ENCODE results near the gene L3HYPDH.
"Not testable (repeated sequence)": the region's sequence is repeated elsewhere in the genome, so short reads cannot be mapped to it uniquely, and the experiment has no call there.

L3HYPDH gene

DNA sequence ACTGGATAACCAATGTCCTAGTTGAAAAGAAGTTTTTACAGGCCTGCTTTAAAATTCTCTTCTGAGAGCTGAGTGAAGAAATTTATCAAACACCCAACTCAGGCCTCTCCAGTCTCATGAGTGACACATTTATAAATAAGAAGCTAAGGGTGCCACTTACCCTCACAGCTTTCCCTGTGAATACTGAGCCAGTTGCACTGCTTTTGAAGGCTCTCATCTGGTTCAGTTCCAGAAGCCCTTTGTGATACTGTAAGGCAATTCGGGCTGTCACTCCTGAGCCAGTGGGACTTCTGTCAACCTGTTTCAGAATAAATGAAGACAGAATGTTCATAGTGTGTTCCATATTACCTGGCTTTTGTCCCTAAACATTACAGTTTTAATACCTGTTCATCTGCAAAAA lies 8.5 kb downstream of the L3HYPDH start:
- DNase-seq: no peak

DNA sequence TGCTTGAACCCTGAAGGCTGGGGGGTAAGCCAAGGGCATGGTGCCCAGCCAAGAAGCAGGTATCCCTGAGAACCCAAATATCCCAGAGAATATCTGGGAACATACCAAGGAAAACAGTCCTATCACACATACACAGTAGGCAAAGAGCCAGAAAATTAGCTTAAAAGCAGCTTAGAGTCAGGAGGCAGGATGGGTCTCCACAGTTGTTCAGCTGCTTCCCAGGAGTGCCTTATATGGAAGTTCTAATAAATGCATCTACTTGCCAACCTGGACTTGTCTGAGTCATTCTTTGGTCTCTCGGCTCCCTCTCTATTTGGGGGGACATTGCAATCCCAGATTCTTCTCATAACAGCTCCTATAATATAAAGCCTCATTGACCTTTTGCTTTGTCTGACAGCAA lies 10.0 kb downstream of the L3HYPDH start:
- no peak for DNase-seq

DNA sequence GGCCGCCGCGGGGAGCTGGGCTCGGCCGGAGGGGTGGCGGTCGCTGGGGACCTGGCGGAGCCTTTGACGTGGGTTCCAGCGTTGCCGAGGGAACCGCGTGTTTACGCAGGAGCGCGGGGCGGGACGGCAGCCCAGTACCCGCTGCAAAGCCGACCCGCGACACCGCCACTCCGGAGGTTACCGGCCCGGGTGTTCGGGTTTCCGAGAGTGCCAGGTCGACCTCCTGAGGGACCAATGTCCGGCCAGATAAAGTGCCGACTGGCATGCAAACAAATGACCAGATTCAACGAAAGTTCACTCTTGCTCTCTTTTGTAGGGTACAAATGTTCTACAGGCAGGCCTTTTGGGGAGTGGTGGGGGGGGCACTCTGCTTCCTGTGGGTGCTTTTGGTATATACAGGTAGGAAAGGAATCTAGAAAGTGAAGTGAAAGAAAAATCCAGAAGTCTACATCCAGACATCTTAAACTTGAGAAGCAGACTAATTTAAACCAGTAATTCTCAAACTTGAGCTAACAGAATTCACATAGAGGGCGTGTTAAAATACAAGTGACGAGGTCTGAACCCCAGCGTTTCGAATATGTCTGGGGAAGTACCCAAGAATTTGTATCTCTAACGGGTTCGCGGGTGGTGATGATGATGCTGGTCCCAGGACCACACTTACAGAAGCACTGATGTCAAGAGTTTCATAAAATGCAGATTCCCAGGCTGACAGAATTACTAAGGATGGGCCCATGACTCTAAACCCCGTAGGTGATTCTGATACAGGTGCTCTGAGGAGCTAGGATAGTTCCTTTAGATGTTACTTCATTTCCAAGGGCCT lies 18.7 kb downstream of the L3HYPDH start, which contains the start of gene GPR135:
GPR135 (minus strand) TSS at position 65 of the 820 bp plus-strand sequence. CDS start 154 bp downstream, outside the sequence.
- DNase-seq: peak in 1 of 2 donors; percentile 52

DNA sequence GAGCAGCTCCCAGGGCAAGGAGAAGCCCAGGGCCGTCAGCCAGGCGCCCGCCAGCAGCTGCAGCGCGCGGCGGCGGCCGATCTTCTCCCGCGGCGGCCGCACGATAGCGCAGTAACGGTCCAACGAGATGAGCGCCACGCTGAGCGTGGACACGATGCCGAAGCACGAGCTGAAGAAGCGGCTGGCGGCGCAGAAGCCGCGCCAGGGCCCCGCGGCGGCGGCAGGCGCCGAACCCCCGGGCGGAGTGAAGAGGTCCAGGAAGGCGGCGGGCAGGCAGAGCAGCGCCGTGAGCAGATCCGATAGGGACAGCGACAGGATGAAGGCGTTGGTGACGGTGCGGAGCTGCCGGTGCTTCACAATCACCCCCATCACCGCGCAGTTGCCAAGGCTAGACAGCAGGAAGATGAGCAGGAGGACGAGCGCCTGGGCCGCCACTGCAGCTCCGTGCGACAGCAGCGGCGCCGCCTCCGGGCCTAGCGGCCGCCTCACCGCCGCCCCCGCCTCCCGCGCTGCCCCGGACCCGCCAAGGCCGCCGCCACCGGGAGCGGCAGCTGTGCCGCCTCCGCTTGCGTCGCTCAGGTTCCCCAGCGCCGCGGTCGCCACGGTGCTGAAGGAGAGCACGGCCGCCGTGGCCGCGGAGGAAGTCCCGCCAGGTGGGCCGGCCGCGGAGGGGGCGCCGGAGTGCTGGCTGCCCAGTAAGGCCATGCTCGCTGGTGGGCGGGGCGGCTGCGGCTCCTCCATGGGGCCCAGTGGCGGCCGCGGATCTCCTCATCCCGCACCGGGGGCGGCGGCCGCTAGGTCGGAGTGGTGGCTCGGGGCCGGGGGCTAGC lies 19.5 kb downstream of the L3HYPDH start:
- DNase-seq: peak; percentile 51 to 59

DNA sequence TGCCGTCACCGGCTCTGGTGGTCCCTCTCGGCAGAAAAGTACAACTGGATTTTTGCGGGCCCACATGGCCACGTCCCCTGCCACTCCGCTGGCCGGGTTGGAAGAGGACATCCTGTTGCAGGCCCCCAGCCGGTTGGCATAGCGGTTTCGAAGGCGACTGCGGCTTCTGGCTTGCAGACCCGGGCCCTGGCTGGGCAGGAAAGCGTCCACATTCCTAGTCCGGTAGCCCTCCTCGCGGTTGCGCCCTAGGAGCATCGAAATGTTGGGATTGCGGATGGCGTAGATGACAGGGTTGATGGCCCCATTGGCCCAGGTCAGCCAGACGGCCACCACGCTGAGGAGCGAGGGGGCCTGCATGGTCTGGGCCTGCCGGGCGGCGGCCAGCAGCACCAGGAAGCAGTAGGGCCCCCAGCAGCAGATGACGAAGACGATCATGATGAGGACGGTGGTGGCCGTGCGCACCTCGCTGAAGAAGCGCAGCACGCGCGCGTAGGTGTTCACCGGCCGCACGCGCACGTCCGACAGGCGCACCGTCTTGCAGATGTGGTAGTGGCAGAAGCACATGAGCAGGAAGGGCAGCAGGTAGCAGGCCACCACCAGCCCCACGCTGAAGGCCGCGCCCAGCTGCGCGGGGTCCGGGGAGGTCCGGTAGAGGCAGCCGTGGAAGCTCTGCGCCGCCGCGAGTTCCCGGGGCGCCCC lies 20.3 kb downstream of the L3HYPDH start:
- peak; percentile 38 to 54 for DNase-seq

DNA sequence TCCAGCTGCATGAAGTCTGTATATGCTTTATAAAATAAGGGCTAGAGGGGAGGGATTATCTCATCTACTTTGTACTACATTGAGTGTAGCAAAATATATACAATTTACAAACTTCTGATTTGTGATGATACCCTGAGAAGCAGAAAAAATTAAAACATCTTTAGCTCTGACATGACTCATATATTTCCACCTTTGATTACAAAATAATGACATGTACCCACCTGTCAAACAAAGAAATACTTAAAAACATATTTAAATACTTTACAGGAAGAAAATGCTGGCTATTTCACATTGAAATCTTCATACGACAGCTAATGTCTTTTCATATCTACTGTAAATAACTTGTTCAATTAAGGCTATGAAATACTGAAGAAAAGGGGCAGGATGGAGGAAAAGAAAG lies 22.3 kb downstream of the L3HYPDH start:
- no peak for DNase-seq

DNA sequence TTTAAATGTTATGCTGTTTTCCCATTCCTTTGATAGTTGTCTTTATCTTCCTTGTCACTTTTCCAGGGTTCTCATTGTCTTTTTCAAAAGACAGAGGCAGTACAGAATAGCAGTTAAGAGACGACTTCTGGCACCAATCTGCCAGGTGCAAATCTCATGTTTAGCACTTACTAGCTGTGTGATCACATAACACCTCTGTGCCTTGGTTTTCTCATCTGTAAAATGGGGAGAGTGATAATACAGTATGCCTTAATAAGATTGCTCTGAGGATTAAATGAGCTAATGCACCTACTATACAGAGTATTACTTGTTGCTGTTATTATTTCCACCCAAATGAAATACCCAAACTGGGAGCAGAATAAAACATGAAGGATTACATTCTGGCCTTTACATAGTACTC lies 23.8 kb downstream of the L3HYPDH start:
- no peak for DNase-seq

DNA sequence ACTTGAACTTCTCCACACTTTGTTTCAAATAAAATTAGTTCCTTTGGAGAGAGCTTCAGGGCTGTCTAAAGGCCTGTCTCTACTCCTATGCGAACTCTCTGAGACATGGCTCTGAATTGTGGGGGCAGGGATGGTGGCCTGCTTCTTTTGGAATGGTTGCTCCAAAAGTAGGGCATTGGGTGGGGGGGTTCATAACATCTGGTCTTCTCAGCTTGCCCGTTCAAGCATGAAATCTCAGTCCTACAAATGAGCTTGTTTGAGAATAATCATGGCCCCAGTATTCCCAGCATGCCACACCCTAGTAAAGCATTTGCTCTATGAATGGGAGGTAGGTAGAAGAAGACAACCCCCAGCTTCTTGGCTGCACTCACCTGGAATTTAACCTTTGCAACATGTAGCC lies 25.7 kb downstream of the L3HYPDH start:
- DNase-seq: no peak

DNA sequence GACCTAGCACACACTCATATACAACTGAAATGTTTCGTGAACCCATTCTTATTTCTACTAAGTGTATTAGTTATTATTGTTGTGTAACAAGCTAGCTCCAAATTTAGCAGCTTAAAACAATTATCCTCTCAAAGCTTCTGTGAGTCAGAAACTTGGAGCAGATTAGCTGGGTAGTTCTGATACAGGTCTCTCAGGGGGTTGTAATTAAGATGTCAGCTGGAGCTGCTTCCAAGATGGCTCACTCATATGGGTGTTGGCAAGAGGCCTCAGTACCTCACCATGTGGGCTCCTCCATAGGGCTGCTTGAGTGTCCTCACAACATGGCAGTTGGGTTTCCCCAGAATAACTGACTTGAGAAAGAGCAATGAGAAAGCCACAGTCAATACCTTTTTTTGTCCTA lies 28.8 kb downstream of the L3HYPDH start:
- DNase-seq: no peak

DNA sequence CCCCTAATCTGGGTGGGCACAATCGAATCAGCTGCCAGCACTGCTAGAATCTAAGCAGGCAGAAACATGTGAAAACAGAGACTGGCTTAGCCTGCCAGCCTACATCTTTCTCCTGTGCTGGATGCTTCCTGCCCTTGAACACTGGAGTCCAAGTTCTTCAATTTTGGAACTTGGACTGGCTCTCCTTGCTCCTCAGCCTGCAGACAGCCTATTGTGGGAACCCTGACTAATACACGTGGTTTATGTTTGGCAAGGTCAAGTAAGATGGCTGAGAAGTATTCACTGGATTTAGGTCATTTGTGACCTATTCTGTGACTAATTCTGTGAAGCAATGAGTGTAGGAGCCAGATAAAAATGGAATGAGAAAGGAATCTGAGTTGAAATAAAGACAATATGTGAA lies 30.1 kb downstream of the L3HYPDH start:
- DNase-seq: no peak

DNA sequence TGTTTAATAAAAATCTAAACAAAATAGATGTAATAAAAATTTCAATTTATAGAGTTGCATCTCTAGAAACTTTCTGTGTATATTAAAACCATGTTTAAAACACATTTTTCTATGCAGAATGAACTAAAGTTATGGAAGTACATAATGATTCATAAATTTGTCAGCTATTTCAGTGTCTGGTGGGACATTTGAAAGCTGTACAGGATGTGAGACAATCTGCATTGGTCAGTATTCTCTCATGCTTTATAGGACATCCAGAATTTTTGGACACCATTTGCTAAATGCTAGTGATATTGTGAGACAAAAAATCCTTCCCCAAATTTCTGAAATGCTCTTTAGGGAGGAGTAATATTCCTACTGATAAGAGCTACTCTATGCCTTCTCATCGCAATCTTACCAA lies 32.4 kb downstream of the L3HYPDH start:
- no peak for DNase-seq

DNA sequence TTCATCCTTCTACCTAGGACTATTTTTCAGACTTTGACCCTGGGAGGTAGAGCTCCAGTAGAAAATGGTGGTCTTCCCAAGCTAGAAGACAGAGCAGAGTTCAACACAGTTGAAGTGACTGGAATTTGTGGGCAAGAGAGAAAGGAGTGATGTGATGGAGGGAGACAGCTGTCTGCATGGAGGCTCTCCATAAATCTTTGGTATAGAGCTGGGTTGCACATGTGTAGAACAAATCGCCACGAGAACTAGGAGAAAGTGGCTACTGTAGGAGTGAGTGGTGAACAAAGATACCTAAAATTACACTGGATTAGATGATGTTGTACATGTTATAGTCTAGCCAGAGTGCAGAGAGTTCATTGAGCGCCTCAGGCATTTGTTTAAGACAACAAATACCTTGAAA lies 33.5 kb downstream of the L3HYPDH start:
- no peak for DNase-seq

DNA sequence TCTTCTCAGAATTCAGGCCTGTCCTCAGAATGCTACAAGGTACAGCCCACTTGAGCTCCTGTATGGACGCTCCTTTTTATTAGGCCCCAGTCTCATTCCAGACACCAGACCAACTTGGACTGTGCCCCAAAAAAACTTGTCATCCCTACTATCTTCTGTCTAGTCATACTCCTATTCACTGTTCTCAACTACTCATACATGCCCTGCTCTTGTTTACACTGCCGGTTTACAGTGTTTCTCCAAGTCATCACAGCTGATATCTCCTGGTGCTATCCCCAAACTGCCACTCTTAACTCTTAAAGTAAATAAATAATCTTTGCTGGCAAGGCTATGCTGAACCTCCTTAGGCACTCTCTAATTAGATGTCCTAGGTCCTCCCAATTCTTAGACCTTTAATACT lies 35.5 kb downstream of the L3HYPDH start:
- not testable (repeated sequence) for DNase-seq

DNA sequence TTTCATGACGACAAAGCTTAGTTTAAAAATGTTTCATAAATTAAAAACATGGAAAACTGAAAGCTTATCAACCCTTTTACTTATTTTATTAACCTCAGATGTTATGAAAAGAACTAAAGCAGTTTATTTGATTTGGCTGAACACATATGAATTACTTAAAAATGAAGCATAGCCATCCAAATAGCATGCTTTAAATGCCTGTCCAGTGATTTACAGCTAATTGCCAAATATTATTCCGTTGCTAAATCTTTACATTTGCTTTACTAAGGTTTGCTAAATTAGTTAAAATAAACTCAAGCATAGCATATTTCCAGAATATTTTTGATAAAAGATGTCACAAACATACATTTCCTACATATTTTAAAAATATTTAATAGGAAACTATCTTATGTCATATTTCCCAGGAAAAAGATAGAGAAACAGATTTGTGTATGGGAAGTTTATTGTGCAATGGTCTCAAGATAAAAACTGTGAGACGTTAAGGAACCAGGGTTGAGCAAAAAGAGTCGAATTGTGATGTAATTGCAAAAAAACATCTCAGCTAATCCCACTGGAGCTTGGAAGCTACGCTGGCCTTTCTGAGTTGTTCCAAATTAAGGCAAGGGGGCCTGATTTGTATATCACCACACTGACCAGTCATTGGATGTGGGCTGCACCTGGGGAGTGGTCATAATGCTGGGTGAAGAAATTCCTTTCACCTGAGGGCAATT lies 44.8 kb downstream of the L3HYPDH start:
- DNase-seq: no peak

DNA sequence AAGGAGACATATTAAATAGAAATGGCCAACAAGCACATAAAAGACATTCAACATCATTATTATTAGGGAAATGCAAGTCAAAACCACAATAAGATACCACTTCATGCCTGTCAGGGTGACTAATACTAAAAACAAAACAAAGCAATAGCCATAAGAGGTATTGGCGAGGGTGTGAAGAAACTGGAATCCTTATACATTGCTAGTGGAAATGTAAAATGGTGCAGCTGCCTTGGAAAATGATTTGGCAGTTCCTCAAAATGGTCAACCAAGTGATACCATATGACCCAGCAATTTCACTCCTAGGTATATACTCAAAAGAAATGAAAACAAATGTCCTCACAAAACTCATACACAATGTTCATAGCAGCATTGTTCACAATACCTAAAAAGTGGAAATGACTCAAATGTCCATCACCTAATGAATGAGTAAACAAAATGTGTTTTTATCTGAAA lies 46.0 kb downstream of the L3HYPDH start:
- no peak for DNase-seq

DNA sequence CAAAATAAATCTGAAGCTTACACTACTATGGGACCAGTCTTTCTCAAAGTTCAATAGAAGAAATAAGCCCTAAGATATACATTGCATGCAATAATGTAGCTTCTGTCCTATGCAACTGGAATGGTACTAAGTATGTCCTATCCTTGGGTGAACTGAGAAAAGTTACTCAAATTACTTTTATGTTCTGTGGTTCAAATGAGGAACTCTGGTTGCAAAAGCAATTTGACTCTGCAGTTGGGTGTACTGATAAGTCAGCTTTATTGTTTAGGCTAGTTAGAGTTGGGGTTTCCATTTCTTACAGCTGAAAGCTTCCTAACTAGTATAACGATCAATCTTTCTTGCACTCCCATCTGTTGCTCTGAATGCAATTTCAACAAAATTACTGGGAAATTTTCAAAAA lies 48.2 kb downstream of the L3HYPDH start:
- DNase-seq: no peak

DNA sequence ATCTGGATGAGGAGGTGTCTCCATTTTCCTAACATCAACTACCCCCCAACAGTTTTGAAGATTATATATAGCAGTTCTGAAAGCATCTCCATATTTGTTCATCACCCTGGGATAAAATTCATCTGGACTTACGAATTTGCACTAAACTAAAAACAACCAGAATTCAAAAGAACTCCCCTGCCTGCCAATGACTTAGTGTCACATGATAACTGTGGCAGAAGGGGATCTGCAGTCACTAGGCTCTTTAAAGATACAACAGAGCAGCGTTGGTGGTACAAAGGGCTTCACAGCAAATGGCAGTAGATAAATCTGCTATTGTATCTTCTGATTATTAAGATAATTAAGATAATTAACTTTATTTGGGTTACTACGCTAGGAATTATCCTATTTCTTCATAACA lies 49.1 kb downstream of the L3HYPDH start:
- DNase-seq: no peak

DNA sequence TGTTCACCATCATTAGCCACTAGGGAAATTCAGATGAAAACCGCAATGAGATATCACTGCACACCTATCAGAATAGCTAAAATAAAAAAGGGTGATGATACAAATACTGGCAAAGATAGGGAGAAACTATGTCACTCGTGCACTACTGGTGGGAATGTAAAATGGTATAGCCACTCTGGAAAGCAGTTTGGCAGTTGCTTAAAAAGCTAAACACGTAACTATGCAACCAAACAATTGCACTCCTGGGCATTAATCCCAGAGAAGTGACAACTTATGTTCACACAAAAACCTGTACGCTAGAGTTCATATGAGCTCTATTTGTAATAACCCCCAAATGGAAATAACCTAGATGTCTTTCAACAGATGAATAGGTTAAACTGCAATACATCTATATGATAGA lies 54.4 kb downstream of the L3HYPDH start:
- no peak for DNase-seq

DNA sequence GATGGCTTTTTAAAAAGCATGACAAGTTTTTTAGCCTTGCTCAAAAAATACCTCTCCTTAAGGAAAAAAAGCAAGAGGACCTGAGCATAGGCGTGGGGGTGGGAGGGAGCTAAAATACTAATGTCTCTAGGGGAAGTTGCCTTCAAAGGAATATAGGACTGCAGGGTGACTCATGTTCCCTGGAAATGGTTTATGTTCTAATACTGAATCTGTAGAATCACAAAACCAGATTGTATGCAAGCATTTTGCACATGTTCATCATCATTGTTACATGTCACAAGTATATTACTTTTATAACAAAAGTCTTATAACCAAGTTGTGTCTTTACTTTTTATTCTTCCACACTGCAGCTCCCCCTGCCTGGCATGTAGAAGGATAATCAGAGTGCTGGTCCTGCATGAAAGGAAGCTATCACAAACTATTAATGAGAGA lies 55.6 kb downstream of the L3HYPDH start:
- DNase-seq: no peak

DNA sequence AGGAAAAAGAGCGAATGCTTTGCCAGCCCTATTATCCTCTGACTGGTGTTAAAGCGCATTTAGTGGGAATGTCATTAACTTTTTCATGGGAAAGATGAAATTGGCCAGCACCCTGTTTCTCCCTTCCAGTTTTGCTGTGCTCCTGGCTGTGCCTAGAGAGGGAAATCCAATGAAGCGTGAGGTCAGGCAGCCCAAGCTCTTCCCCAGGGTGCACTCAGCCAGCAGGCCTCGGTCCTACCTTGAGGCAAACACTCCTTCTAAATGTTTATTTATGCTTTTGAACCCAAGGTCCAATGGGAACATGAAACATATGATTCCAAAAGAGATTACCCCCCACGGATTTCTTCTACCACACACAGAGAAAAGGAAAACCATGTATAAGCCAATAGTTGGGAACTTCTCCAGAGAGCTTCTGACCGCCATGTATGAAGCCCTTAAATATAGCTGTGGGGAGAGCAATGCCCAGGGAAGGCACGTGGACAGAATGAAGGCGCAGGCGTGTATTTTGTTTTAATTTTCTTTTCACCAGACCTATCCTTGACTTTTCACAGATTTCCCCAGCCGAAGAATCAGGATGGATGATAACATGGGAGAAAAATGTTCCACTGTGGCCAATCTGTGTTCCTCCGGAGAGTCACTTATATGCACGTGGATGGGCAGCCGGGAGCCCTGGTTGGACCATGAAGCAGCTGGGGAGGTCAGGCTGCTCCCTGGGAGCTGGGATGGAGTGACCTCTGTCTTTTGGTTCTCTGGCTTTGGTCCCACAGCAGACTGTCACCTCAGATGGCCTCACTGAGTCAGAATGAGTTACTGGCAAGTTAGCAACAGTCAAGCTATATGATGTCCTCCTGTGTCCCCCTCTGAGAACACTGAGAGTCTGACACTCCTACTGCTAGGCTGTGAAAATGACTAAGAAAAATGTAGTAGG lies 56.3 kb downstream of the L3HYPDH start:
- no peak for DNase-seq

DNA sequence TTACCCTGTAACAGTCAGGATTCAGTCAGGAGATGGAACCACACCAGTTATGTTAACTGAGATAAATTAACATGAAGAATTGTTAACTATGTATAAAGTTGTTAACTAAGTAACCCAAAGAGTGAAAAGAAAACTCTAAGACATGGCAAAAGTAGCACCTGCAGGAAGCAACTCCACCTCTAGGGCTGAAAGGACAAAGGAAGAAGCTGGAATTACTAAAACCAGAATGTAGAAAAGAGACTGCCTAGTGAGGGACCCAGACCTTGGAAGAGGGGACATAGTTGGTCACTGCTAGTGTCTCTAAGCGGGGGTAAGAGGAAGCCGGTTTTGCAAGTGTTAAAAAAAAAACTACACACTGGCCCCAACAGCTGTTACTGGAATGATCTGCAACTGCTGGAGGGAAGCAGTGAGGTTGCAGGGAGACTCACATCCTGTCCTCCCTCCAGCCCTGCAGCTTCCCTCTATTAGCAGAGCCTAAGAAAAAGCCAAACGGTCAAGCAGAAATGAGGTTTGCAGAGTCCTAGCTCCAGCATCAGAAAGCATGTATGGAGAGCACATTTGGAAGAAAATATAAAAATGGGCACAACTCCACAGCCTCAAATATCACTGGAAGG lies 58.8 kb downstream of the L3HYPDH start:
- DNase-seq: no peak

Measured in stimulated activated CD4-positive, alpha-beta T cell treated with anti-CD3 and anti-CD28 coated beads, Interleukin-2, amount 100 ng/mL, for 24 hours (primary cell).